ENCODE data around the gene IBTK.

GRCh38 chr6:82245376-82245775, 2.2 kb downstream of the IBTK start:
- TF ChIP-seq, protein P1, sequence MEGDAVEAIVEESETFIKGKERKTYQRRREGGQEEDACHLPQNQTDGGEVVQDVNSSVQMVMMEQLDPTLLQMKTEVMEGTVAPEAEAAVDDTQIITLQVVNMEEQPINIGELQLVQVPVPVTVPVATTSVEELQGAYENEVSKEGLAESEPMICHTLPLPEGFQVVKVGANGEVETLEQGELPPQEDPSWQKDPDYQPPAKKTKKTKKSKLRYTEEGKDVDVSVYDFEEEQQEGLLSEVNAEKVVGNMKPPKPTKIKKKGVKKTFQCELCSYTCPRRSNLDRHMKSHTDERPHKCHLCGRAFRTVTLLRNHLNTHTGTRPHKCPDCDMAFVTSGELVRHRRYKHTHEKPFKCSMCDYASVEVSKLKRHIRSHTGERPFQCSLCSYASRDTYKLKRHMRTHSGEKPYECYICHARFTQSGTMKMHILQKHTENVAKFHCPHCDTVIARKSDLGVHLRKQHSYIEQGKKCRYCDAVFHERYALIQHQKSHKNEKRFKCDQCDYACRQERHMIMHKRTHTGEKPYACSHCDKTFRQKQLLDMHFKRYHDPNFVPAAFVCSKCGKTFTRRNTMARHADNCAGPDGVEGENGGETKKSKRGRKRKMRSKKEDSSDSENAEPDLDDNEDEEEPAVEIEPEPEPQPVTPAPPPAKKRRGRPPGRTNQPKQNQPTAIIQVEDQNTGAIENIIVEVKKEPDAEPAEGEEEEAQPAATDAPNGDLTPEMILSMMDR (IDR thresholded peaks at IDR 0.05; ENCODE audit: low read depth, low read length, missing input control), result no peak
- TF ChIP-seq ATF3 (IDR thresholded peaks at IDR 0.05) (no peak), GABPA (IDR thresholded peaks at IDR 0.05 in 1 of 2, conservative IDR thresholded peaks at IDR 0.05 in 1 of 2) (no peak), JUND (IDR thresholded peaks at IDR 0.05) (no peak), YY1 (IDR thresholded peaks at IDR 0.05) (no peak)
- TF ChIP-seq, protein P2, sequence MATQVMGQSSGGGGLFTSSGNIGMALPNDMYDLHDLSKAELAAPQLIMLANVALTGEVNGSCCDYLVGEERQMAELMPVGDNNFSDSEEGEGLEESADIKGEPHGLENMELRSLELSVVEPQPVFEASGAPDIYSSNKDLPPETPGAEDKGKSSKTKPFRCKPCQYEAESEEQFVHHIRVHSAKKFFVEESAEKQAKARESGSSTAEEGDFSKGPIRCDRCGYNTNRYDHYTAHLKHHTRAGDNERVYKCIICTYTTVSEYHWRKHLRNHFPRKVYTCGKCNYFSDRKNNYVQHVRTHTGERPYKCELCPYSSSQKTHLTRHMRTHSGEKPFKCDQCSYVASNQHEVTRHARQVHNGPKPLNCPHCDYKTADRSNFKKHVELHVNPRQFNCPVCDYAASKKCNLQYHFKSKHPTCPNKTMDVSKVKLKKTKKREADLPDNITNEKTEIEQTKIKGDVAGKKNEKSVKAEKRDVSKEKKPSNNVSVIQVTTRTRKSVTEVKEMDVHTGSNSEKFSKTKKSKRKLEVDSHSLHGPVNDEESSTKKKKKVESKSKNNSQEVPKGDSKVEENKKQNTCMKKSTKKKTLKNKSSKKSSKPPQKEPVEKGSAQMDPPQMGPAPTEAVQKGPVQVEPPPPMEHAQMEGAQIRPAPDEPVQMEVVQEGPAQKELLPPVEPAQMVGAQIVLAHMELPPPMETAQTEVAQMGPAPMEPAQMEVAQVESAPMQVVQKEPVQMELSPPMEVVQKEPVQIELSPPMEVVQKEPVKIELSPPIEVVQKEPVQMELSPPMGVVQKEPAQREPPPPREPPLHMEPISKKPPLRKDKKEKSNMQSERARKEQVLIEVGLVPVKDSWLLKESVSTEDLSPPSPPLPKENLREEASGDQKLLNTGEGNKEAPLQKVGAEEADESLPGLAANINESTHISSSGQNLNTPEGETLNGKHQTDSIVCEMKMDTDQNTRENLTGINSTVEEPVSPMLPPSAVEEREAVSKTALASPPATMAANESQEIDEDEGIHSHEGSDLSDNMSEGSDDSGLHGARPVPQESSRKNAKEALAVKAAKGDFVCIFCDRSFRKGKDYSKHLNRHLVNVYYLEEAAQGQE (IDR thresholded peaks at IDR 0.05), result no peak

Data from liver (tissue), 3 donors.